ENCODE data around the gene GPR176.

GPR176 gene

DNA sequence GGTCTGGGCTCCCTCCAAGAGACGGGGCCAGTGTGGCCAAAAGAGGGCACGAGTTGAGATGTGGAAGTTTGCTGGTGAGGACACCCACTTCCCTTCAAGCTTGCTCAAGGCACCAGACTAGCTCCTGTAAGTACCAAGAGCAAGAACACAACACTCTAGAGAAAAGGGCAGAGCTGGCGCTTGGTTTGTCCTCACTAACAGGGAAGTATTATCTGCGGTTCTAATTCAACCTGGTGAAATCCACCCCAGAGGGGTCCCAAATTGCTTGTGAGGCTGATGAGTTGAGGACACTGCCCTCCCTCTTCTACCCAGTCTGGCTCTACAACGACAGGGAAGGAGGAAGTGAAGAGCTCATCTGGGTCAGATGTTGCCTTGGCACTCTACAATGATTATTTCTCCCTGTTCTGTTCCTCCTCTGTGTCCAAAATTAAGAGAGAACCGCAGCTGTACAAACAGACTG lies 120.5 kb downstream of the GPR176 start:
- DNase-seq: no peak

DNA sequence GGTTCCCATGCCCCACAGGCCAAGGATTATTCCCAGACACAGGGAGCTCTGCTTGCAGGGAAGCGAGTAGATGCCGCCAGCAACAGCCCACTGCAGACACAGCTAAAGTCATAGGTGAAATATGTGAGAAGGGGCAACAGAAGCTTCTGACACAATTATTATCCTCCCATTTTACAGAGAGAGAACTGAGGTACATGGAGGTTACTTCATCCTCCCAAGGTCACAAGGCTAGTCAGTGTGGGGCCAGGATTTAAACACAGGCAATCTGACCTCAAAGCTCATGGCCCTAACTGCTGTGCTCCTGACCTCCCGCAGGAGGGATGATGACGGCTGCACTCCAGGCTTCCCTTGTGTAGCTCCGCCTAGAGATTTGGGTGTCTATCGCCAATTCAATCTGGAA lies 121.7 kb downstream of the GPR176 start:
- no peak for DNase-seq

DNA sequence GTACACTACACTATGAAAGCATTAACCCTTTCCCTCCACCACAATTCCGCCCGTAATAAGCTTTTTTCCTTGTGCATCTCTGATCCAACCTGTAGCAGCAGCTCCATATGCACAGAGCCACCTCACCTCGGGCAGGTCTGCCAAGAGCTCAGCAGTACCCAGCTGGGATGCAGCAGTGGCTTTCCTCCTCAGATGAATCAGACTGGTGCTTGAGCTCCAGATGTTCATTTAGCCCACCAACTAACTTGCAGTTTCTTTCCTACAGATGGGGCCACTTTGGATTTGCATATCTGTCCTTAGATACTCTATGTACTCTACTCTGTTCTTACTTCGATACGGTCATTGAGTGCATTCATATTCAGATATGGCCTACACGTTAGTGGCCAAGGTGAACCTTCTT lies 122.7 kb downstream of the GPR176 start:
- no peak for DNase-seq

DNA sequence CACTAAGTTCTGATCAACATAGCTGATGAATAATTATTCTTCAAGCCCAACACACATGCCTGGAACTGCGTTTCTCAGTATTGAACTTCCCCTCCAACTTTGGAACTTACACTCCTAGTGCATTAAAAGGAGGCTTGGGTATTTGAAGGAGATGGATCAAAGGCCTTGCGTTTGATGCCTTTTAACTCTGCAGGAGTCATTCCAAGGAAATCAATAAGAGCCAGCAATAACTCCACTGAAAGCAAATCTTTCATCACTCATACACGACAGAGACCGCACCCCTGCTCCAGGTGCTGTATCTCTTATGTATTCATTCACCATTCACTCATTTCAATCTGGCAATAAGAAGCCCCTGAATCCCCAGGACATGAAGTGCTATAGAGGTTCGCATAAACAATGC lies 123.5 kb downstream of the GPR176 start:
- DNase-seq: no peak

DNA sequence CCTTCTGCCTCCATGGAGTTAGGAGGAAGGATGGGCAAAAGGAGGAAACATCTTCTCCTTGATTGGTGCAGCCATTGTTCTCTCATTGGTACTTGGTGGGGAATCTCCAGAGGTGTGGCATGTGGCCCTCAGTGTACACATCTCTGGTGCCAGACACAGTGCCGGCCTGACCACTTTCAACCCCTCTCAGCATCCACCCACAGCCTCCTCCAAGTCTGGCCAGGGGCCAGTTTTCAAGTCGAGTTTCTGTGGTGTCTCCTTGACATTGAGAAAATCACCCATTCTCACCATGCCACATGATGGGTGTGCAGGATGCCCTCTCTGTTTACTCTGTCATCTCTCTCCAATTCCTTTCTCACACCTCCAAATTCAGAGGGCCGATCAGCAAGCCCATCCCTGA lies 124.6 kb downstream of the GPR176 start:
- no peak for DNase-seq

DNA sequence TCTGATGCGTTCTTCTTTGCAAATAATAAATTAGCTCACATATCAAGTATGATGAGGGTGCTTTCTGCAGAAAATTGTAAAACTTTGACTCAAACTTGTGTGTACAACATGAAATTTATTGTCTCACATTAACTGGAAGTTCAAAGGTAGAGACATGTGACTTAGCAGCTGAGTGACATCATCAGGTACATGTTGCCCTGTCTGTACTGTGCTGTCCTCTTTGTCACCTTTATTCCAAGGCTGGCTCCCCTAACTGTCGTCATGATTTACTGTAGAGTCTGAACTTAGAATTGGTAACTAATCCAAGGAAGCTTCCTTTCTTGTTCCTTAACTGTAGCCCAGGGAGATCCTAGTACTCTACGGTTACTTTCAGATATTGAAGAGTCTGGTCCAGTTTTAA lies 125.1 kb downstream of the GPR176 start:
- DNase-seq: no peak

DNA sequence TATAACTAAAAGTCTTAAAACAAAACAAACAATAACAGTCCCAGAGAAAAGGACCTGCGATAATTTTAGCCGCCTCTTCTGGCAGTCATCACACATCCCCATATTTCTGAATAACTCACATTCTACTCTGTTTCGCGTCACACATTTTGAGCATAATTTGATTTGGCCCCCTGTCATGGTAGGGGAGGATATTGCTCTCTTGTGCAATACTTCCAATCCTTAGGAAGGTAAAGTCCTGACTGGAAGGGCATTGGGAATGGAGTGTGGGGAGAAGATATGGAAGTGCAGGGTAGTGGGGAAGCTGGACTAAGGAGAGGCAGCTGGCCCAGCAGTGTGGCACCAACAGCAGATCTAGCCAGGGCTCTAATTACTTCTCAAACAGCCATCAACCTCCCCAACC lies 126.1 kb downstream of the GPR176 start:
- no peak for DNase-seq

DNA sequence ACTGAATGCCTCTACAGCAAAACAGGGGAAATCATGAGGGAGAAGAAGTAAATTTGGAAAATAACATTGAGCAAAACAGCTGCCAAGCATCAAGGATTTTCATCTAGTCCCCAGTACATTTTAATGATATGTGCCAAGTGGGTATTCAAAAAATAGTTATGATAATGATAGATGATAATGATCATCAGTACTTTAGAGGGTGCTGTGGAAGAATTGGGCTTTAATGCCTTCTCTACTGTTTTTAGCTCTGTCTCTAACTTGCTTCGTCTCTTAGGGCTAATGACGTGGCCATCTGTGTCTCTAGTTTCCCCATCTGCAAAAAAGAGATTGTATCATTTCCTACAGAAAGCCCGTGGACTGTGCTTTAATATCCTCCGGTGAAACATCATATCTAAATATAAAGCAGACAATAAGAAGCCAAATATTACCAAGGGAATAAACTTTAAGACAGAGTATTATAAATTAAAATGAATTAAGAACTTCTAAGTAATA lies 127.2 kb downstream of the GPR176 start:
- DNase-seq: no peak

DNA sequence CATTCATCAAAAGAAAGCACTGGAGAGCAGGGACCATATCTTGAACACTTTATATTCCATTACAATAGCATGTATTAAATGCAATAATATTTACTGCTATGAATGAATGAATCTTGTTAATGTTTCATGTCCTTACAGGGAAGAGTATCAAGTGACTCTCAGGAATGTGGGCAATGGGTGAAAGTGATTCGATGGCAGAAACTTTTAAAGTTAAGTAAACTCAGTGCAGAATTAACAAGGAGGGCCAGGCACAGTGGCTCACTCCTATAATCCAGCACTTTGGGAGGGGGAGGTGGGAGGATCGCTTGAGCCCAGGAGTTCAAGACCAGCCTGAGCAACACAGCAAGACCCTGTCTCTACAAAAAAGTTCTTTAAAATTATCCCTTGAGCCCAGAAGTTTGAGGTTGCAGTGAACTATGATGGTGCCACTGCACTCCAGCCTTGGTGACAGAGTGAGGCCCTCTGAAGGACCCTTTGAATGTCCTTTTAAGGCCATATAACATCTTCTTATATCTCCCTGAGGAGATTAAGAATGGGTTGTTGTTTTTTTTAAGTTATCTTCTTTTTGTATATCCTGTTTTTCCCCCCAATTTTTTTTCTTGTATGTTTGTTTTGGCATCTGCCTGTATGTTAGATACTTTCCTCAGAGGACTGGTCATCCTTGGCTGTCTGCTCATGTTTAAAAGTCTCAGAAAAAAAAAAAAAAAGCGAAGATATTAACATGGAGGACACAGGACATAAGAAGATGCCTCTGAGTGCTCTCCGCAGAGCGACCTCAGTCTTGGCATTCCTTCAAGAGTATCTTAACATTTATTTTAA lies 127.8 kb downstream of the GPR176 start:
- DNase-seq: no peak

DNA sequence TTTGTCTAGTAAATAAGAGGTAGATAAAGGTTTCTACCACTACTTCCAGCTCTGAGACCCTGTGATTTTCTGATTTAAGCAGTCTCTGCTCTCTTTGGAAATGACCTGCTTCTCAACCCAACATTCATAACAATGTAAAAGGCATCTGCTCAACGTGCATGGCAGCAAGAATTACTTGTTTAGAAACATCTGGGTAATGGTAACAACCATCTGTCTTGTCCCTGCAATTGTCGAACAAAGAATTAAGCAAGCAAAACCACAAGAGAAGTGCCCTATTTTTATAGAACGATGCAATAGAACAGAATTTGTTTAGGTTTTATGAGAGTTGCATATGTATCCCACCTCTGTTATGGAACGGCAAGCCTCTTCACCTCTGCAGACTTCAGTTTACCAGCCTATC lies 130.3 kb downstream of the GPR176 start:
- no peak for DNase-seq

DNA sequence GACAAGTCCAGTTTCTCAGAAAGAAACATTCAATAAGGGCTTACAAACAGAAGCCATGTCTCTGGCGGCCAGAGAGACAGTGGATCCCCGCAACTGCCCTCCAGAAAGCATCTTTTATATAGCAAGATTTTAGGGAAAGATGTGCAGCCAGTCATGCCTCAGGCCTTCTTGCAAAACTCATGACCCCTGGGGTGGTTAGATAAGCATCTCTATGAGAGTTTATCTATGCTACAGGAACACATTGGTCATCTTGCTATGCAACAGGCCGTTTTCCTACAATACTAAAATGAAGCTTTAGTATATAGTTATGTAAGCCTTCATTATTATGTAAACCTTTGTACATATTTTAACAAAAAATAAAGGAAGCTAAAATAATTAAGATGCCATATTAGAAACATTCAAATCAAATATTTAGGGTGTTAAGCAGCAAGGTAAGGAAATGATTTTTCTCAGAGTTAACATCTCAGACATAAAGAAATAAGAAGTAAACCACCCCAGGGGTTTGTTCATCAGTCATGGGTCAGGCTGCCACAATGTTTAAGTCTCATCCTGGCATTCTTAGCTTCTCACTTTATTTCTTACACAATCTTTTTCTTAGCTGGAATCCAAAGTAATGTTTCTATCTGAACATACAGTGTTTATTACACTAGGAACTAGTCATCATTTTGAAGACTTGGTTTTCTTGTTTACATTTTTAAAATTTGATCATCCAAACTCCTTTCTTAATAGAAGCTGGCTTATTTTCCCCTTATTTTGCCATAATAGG lies 131.1 kb downstream of the GPR176 start:
- no peak for DNase-seq

DNA sequence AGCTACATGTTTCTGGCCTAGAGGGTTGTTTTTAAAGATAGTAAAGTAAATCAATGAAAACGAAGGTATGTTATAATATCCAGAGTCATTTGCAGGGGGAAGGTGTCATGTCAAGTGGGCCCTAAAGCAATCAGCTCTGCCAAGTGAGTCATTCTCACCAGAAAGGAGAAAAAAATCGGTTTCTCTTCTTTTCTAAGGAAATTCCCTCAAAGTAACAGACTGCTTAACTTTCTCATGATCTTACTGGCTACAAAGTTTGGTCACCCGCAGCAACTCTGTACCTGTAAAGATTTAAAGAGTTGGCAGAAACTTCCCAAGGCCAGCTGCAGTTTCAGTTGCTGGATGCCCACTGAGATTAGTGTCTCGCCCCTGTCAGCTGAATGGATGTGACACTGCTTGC lies 132.0 kb downstream of the GPR176 start:
- no peak for DNase-seq

DNA sequence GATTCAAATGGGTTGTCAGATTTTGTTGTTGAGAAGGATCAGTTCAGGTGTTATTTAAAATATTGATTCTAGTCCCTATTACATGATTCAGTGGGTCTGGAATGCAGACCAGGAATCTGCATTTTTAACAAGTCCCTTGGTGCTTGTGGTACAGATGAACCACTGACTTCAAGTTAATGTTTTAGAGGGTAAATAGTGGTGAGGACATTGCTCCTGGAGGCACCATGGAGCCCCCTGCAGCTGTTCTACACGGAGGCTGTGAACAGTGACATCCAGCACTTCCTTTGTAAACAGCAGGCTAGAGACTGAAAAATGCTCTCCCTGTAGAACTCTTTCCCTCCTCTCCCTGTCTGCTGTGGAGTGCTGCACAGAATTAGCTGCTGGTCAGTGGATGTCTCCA lies 132.6 kb downstream of the GPR176 start:
- no peak for DNase-seq

DNA sequence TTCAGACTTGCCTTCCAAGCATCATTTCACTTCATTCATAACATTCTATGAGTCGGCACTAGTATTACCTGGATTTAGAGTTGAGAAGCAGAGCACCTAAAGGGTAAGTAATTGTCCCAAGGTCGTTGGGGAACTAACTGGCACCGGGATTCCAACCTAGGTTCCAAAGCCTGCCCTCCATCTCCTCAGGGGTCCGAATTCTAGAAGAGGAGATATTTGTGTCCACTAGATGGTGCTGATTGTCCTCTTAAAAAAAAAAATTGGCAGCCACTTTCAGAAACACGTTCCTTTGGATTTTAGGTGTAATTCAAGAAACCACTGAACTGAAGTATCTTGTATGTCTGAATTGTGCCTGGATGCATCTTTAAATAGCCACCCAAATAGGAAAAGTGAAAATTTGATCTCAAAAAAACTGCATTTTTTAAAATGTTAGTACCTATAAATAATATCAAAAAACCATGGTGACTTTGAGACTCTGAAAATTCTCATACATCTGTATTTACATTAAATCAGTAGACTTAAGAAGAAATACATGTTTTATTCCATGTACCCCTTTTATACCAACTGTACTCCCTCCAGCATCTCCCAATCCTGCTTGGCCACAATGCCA lies 133.5 kb downstream of the GPR176 start:
- peak in 1 of 2 experiments; percentile 51 for DNase-seq

DNA sequence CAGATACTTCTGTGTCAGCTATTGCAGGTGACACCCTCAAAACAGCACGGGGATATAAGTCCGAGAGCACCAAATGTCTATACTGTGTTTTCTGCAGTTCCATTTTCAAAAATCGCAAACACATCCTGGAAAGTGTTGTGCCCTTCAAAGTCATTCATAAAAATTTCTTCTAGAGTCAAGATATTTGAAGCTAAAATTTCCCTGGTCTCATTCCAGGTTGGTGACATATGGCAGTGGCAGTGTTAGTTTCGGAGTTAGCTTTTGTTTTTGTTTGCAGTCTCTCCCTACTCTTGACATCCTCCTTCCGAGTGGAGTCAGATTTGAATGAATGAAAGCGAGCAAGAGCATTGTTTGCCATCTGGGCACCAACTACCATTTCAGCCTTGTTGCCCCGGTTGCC lies 134.2 kb downstream of the GPR176 start:
- DNase-seq: no peak

DNA sequence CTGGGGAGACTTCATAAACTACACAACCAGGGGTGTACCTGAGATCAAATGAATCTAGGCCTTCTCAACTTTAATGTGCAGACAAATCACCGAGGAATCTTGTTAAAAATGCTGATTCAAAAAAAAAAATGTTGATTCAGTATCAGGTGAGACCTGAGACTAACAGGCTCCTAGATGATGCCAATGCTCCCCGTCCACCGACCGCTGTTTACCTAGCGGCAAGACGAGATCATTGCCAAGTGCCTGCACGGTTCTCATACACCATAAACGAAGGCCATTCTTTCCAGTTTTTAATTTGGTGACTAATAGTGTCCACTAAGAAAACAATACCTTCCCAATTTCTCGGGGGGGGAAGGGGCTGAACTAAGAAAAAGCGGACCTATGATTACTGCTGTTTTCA lies 134.9 kb downstream of the GPR176 start:
- DNase-seq: no peak

DNA sequence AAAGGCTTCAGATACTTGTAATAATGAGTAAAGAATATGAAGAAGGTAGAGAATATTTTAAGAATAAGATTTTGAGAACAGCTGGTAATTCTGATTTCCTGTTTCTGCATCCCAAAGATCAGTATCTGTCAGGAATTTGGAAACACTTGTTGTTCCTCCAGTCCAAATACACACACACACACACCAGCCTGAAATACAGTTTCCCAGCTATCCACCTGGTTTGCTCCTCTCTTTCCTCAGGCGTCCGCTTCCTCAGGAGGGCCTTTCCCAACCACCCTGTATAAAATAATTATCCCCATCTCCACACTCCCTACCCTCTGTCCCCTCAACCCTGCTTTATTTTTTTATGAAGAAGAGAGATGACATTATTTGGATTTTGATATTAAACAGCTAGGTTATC lies 135.4 kb downstream of the GPR176 start:
- no peak for DNase-seq

DNA sequence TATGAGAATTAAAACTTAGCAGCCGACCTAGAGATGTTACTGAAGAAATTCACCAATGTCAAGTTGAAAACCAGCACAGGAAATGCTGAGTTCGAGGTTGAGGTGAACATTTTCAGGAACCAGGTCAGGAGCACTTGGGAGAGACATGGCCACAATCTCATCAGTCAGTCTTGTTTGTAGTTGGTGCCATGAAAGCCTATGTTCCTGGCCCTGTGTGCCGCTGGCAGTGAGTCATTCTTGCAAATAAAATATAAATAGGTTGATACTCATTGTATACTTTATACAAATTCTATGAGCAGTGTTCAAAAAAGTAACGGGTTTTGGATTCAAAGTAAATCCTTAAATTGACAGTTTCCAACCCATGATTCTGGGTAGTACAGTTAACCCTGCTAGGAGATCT lies 135.9 kb downstream of the GPR176 start:
- DNase-seq: no peak

DNA sequence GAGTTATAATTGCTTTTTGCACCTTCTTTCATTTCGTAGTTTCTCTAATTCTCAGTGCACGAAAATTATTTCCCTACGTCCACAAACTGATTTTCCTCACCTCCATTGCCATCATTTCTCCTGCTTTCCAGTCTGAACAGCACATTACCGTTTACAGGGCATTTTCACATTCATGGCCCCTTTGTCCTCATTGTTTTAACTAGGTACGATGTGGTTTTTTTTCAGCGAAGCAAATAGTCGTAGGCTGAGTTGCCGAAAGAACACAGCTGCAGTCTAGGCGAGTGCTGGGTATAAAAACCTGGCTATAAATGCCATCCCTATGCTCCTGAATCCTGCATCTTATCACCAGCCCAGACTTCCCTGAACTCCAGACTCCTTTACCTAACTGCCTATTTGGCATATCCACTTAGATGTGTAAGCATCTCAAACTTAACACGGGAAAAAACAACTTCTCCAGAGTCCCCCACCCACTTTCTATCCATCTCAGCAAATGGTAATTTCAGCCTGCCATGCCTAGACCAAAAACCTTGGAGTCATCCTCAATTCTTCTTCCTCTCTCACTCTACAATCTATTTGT lies 136.7 kb downstream of the GPR176 start:
- DNase-seq: no peak

DNA sequence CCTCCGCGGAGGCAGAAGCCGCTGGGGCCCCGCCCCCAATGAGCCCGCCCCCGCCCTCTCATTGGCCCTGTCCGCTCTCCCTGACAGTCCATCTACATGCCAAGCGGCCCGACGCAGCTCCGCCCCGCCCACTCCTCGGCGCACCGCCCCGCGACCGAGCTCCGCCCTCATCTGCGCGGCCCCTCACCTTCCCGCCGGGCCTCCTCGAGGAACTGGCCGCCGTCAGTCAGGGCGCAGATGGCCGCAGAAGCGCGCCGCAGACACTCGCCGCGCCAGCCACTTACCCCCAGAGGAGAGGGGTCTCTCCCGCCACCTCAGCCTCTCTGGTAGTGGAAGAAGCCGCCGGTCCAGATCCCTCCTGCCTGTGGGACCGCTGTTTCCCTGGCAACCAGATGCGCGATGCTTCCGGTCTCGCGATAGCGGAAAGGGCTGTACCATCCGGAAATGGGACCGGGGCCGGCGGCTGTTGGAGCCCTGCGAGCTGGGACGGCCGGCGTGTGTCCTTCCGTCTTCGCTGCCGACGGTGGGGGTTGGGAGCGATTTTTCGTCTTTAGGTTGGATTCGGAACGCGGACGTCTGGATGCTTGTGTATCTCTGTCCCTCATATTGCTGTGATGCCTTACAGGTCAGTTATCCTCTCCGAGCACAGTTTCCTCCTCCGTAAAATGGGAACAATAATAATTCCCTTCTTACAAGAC lies 137.5 kb downstream of the GPR176 start, which contains the start of gene FSIP1:
Gene FSIP1, minus strand, starts transcription at position 401 of the 698 bp plus-strand sequence. CDS start 6,317 bp downstream, outside the sequence.
- DNase-seq: peak; percentile 78 to 85

DNA sequence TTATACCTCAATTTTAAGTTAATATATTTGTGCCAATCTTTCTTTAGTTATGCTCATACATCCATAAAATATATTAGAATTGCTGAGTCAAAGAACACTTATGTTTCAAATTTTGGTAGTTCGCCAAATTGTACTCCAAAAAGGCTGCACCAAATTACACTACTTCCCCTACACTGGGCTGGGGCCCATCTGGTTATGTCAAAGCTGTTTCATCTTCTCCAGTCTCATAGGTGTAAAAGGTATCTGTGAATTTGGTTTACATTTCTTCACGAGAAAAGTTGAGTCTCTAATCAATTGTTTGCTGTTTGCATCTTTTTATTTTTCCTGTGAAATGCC lies 138.1 kb downstream of the GPR176 start:
- no peak for DNase-seq

DNA sequence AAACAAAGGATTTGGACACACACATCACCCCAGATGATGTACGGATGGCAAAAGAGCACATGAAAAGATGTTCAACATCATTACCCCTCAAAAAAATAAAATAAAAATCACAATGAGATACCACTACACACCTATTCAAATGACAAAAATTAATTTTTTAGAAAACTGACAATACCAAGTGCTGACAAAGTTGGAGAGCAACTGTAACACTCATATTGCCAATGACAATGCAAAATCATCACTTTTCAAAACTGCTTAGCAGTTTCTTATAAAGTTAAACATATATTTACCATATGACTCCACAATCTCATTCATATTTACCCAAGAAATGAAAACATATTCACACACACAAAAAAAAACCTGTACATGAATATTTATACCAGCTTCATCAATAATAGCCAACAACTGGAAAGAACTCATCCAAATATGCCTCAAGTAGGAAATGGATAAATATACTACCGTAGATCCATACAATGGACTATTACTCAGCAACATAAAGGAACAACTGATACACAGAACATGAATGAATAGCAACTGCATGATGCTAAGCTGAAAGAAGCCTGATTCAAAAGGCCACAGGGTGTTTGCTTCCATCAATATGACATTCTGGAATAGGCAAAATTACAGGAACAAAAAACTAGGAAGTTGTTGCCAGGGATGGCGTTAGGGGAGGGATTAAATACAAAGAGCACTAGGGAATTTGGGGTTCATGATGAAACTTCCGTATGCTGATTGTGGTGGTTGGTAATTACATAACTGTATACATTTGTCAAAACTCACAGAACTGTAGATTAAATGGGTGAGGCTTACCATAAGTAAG lies 138.7 kb downstream of the GPR176 start:
- no peak for DNase-seq
